ENCODE results near the gene ENC1.

DNA sequence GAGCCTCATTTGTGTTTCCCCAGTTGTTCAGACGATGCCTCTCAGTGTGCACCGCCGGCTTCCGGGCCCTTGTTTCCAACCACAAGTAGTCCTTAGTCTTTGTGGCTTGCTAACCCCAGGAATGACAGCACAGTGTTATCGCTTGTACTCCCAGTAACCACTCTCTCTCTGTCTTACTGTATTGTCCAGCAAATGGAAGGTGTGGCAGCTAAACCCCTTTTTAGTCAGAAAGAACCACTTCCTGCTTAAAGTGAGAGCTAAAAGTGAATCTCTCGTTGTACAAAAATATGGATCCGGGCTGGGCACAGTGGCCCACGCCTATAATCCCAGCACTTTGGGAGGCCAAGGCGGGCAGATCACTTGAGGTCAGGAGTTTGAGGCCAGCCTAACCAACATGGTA lies 61.3 kb downstream of the ENC1 start:
- TF ChIP-seq, protein P1, sequence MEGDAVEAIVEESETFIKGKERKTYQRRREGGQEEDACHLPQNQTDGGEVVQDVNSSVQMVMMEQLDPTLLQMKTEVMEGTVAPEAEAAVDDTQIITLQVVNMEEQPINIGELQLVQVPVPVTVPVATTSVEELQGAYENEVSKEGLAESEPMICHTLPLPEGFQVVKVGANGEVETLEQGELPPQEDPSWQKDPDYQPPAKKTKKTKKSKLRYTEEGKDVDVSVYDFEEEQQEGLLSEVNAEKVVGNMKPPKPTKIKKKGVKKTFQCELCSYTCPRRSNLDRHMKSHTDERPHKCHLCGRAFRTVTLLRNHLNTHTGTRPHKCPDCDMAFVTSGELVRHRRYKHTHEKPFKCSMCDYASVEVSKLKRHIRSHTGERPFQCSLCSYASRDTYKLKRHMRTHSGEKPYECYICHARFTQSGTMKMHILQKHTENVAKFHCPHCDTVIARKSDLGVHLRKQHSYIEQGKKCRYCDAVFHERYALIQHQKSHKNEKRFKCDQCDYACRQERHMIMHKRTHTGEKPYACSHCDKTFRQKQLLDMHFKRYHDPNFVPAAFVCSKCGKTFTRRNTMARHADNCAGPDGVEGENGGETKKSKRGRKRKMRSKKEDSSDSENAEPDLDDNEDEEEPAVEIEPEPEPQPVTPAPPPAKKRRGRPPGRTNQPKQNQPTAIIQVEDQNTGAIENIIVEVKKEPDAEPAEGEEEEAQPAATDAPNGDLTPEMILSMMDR (conservative IDR thresholded peaks at IDR 0.05; ENCODE audit: low read depth, low read length) = no peak
- no peak for TF ChIP-seq EZH2 (IDR thresholded peaks at IDR 0.05; ENCODE audit: borderline replicate concordance, low read depth, low read length, poor library complexity, severe bottlenecking)
